GM21529 (cell line): ENCODE data around the gene CDH26.

ENCODE experiments used
- ATAC-seq: cut with Tn5 transposase; IDR thresholded peaks from one replicate; pipeline ENCODE4 v1.9.1; 2021; ENCODE audit not compliant: unreplicated experiment

Gene CDH26

DNA sequence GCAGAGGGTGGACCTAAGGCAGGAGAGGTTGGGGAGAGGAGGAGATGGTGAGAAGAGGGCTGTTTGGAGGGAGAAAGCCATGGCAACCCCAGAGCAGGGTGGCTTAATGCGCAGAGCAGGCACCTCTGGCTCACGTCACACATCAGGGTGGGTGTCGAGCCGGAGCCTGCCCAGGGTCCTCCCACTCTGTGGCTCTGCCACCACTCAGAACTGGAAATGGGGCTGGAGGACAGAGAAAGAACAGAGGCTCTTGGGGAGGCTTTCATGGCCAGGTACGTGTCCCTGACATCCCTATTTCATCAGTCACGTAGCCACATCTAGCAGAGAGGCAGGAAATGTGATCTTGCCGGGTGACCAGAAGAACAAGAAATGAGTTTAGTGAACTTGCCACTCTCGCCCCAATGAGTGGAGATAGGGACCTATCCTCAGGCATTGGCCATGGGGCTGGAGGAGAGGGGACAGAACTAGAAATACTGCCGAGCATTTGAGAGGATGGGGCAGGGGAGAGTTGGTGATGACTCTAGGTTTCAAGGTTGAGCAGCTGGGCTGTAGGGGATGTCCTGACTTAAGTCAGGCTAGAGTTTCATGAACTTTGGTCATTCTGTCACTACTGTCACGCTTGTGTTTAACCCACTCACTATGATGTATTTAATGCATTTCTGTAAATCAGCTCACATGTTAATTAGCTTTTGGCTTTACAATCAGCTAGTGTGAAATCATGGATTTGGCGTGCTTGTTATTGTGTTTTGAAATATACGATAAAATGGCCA lies 52.7 kb downstream of the CDH26 start:
- ATAC-seq, result no peak

DNA sequence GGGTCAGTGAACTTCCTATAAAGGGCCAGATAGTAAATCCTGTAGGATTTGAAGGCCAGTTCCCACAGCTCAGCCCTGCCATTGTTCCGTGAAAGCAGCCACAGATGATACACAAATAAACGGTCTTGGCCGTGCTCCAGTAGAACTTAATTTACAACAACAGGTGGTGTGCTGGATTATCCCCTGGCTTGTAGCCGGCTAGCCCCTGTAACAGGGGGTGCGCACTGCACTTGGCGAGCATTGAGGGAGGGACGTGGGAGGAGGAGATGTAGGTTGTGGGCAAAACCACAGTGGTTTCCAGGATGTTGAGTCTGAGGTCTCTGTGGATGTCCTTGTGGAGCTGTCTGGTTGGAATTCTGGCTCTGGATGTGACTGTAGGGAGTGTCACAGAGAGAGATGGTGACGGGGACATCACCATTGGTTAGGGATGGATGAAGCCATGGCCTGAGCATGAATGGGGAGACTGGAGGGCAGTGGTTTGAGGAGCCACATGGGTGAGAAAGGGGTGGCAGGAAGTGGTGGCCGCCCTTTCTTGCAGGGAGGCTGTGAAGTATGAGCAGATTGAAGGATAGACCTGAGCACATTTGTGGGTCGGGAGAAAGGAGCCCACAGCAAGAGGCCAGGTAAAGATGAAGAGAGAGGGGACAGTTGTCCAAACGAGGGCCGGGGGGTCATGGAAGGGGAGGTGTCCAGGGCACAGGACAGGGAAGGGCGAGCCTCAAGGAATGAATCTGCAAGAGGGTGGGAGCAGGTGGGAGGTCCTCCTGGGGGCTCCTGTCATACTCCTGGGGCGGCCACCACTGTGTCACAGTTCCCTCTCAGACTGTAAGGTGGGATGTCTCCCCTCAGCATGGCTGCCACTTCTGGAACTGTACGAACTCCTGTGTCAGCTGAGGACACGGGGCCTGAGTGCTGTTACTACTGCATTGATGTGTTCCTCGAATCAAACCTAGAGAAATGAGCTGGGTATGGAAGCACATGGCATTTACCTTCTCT lies 53.6 kb downstream of the CDH26 start:
- no peak for ATAC-seq

DNA sequence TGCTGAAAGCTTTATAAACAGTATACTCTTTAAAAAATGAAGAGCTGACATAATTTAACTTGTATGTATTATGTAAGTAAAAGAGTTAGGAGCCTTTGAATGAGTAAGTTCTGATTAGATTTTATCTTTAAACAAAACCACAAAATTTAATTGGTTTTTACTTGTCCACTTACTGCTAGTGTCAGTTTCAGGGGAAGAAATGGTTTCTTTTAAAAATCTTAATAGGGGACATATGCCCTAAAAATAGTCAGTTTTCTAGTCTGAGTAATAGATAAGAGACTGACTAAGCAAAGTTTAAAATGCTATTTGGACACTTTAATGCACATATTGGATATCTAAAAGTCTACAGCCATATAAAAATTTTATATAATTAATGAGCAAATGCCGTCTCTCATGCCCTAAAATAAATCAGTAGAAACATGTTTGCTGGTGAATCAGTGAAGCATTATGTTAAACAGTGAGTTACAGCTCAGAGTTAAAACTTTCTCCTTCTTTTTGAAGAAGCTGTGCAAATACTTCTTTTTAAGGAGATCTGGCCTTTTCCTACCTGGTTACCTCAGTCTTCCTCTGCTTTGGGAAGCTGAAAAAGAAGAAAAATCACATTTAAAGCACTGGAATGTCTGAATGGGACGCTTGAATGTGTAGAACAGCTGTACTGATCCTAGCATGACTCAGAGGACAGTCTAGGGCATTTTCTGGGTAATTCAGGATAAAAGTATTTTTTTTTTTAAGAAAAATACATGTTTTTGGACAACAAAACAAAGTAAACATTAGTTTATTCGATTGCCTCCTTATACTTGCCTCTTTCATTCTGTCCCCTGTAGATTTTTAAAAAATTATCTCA lies 55.3 kb downstream of the CDH26 start:
- no peak for ATAC-seq

DNA sequence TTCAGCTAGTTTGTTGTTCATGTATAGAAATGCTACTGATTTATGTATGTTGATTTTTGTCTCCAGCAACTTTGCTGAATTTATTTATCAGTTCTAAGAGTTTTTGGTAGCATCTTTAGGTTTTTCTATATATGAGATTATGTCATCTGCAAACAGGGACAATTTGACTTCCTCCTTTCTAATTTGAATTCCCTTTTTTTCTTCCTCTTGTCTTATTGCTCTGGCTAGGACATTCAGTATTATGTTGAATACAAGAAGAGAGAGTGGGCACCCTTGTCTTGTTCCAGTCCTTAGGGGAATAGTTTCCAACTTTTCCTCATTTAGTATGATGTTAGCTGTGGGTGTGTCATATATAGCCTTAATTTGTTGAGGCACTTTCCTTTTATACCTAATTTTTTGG lies 58.2 kb downstream of the CDH26 start:
- ATAC-seq, result no peak

DNA sequence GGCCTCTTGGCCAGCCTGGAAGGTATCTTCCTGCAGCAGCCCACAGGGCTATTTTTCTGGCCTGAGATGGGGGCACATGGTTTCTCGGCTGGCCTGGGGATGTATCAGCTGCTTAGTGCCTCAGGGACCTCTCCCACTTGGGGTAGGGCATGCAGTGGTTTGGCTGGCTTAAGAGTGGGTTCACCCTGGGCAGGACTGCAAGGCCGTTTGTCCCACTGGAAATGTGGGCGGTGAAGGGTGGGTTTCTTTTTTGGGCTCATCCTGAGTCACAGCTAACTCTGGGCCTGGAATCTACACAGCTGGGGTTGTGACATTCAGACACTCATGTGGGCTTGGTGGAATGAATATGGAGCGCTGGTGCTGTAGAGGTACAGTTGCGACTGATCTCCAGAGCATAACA lies 62.0 kb downstream of the CDH26 start:
- no peak for ATAC-seq

DNA sequence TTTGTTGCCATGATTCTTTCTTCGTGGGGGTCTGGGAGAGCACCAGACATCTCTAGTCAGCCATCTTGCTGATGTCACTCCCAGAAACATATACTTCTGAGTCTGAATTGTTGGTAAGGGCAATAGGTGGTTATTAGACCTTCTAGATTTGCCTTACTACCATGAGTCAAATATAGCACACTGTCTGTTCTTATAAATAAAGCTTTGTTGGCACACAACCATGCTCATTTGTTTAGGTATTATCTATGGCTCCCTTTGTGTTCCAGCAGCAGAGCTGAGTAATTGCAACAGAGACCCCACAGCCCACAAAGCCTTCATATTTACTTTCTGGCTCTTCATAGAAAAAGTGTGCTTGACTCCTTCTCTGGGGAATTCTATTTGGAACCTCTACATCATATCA lies 62.9 kb downstream of the CDH26 start:
- ATAC-seq, result no peak

DNA sequence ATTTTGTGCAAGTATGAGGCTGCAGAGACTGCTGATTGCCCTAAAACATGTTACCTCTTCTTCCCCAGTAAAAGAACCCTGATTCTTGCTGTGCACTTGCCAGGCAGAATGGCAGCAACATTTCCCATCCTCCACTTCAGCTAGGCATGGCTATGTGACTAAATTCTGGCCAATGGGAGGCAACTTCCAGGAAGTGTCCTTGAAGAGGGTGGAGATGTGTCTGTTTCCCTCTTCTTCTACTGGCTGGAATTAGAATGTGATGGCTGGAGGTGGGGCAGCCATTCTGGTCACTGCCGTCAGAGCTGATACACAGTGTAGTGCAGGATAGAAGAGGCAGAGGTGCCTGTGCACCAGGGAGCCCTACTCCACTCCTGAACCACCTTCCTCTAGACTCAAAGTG lies 64.6 kb downstream of the CDH26 start:
- ATAC-seq, result no peak

DNA sequence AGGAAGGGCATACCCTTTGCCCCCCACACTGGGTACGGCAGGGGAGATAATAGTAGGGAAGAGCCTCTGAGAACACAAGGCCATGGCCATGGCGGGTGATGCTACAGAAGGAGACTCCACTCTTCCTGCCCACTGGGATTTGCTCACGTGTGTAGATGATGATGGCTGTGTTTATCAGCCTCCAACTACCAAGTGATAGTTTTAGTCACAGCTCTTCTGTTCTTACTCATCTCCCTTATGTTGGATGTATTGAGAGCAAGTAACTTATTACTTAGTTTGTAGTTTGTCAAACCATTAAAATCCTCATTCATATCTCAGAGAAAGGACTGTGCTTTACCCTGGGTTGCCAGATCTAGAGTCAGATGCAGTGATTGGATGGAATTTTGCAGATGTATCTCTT lies 66.0 kb downstream of the CDH26 start:
- no peak for ATAC-seq

DNA sequence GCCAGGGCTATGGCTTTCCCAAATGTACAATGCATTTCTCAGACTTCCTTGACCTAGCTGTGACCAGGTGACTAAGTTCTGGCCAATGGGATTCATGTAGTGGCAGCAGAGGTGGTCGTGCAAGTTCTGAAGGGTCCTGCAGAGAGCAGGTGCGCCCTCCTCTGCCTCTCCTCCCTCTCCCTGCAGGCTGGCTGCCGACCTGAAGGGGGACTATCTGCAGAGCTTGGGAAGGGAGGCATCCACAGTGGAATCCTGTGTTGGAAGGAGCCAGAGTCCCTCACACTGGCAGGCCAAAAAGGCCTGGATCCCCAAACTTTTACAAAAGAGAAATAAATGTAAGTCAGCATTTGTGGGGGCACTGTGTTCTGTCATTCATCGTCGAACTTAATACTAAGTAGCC lies 66.6 kb downstream of the CDH26 start:
- ATAC-seq, result no peak

DNA sequence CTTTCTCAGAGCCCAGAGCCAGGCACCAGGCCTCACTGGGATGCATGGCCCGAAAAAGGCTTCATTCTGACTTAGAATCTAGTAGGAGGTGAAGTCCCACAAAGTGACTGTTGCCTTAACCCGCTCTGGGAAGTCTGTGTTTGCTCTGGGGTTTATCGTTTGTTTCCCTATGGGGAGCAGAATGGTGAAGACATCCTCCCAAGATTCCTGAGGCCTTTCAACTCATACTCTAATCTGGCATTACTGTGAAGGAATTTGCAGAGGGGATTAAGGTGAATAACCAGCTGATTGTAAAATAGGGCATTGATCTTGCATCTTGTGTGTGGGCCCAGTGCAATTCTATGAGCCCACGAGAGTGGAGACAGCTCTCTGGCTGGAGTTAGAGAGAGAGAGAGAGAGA lies 67.8 kb downstream of the CDH26 start:
- no peak for ATAC-seq

DNA sequence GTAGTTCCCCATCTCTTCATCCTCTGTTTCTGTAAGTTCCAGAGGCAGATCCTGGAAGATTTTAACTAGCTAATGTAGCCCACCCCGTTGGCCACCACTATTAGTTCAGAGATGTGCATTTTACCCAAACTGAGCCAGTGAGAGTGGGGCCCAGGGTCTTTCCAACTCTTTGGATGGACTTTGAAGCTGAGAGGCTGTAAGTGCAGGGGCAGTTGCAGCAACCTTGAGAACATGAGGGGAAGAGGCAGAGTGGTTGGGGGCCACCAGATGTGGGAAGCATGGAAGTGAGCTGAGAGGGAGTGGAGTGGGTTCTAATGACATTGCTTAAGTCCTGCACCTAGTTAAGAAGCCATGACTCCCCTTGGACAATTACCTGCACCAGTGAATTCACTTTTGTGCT lies 72.2 kb downstream of the CDH26 start:
- ATAC-seq, result no peak

DNA sequence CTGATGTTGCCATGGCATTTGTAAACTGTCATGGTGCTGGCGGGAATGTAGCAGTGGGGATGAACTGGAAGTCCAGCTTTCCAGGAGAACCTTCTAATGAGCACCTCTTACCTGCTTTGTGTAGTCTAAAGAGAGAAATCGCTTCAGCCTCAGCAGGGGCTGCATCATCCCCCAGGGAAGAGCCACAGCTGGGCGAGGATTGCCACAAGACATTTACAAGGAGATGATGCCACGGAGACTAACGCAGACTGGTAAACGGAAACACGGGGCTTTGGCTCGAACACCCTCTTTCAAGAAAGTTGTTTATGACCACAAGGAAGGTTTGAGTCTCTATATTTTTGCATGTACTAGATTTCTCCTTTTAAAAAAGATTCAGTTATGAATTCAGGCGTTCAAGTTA lies 72.9 kb downstream of the CDH26 start:
- ATAC-seq, result no peak

DNA sequence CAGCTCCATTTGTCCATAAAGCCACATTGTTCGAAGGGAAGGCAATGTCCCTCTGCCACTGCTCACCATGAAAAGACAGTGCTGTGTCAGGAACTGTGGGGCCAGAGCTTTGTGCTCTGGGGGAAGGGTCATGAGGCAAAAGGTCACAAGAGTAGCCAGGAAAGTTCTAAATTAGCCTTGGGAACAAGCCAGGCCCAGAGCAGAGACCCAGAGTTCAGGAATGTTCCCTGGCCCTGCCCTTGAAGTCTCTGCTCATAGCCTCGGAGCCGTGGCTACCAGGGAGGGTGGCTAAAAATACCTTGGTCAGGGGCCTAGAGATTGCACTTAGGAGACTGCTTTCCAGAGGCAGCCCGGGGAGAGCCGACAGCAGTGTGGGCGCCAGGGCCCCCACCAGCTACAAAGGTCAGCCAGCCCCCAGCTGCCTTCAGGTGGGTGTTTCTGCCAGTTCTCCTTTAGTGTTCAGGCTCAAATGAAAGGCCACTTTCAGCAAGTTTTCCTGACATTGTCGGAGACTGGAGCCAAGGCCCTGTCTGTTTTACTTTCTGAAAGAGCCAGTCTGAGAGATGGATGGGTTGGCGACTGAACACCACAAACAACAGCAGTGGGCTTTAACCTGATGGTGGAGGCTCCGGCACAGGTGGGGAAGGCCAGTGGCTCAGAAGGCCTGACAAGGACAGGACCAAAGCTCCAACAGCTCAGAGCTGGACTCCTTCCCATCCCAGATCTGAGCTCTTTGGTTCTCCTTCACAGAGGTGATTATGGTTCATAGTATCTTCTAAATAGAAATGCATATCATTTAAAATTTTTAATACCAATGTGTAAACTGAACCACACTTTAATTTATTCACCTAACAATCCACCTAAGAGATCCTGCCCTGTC lies 76.2 kb downstream of the CDH26 start:
- ATAC-seq, result no peak

DNA sequence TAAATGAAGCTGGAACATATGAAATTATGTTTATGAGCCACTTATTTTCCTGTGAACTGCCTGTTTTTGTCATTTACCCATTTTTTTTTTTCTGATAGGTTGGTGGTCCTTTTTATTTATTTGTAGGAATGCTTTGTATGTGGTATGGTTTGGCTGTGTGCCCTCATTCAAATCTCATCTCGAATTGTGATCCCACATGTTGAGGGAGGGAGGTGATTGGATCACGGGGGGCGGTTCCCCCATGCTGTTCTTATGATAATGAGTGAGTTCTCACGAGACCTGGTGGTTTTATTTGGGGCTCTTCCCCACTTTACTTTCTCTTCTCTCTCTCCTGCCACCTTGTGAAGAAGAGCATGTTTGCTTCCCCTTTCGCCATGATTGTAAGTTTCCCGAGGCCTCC lies 77.3 kb downstream of the CDH26 start:
- ATAC-seq, result no peak

DNA sequence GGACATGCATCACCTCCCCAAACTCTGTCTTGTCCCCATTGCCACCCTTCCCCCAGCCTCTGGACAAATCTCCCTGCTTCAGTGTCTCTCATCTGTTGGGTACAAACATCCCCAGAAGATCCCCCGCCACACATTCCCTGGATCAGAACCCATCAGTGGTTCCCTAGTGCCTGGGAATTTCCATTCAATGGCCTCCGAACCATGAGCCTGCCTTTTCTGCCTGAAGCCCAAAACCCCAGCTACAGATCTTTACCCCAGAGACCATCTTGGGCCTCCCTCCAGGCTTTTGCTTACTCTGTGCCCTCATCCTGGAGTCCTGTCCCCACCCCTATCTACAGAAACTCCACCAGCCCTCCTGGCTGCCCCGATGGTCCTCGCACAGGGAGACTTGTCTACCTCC lies 78.1 kb downstream of the CDH26 start:
- ATAC-seq, result no peak

DNA sequence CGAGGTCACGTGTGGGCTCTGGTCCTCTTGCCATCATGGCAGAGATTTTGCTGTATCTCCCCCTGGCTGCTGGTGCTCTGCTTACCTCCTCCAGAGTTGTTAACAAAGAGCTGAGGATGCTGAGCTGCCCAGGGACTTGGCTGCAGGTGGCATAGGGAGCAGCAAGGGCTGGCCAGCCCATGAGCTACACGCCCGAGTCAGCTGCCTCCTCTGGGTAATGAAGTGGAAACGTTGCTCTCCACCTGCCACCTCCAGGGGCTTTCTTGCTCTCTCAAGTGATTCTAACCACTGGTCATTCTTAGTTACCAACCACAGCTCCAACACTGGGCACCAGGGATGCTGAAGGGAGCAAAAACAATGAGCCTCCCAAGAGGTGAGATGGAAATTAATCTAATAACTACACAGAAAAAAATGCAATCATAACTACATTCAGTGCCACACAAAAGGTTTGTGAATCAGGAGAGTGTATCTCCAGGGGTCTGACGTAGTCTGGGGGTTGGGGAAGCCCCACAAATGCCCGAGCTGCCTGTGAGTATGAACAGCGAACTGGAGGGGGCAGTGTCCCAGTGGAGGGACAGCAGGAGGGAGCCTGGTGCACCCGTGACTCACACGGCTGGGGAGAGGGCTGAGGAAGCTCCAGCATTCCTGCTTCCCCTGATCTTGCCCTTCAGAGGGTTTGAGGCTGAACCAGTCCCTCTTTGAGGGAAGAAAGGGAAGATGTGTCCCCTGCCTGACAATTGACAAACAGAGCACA lies 78.7 kb downstream of the CDH26 start:
- ATAC-seq, result no peak

DNA sequence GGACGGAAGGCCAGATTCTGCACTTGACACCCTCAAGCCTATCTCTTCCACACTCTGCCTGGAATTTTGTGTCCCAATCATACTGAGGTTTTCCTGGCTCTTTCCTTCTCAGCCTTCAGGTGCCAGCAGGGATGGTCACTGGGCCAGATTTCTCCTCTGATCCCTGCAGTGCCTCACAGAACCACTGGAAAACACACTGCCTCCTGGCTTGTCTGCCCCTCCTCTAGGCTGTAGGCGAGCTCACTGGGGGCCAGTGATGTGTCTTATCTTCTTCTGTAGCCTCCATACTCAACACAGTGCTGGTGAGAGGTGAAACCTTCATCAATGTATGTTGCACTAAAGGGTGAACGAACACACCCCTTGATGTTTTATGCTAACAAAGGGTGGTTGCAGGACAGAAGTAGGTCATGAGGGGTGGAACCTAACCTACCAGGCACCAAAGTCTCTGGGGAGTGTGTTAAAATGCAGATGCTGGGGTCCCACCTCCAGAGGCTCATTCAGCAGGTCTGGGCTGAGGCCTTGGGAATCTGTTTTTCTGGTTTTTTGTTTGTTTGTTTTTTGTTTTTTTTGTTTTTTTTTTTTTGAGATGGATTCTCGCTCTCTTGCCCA lies 80.3 kb downstream of the CDH26 start:
- no peak for ATAC-seq

DNA sequence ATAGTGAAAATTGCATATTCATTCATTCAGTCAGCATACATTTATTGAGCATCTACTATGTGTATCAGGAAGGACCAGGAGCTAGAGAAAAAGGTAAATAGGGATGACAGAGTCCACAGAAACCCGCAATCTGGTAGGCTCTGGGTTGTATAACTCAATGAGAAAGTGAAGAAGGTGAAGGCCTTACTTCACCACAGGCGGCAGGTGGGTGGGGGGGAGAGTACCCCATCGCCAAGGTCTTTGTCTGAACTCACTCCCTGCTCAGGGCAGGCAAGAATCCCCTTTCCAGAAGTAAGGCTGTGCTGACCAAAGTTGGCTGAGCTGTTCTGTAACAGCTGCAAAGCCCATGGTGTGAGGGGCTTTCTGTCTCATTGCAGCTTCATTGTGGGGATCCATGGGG lies 81.3 kb downstream of the CDH26 start:
- no peak for ATAC-seq

DNA sequence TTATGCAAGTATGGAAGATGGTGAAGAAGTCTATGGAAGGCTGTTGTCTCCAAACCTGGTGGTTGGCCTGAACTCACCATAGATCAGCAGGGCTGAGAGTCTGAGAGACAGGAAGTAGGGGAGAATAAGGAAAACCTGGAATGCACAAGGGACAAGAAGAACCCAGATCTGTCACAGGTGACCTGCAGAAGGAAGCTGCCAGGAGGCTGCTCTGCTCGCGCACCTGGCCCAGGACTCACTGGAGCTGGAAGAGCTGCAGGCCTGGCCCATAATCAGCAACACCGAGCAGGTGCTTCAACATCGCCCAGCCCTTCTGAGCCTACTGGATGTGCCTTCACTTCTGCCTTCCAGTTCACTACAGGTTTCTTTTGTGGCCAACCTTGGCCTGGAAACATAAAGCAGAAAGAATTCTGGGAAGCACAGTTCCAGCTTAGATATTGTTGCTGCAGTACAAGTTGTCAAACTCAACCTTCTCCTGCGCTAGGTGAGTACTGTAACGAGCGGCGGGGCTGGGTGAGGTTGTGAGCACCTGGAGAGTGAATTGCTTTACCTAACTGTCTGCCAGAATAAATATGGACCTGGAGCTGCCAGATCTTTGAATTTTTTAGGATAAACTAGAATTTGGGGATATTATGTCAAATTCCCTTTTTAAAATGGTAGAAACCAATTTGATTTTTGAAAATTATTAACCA lies 82.4 kb downstream of the CDH26 start:
- no peak for ATAC-seq
